Prostate gland (tissue), 2 donors: Measurements from ENCODE around the gene TCTA.

Source experiments
- POLR2A ChIP-seq: fragments of 450-650 bp; IDR thresholded peaks from one replicate; pipeline ENCODE4 v1.6.1; 2016; ENCODE audit warnings: antibody characterized with exemption, mild to moderate bottlenecking
- TF ChIP-seq, protein P1 (sequence below), 4 experiments: fragments of 200-600 bp in 2 of 4; fragments of 450-650 bp in 2 of 4; sonication (generic) in 2 of 4; IDR thresholded peaks; 1 replicate in 3 of 4; 2 replicates in 1 of 4; pipeline ENCODE4 v1.5.1; 2016 to 2019; ENCODE audit warnings: antibody characterized with exemption in 4 of 4, mild to moderate bottlenecking in 2 of 4, moderate library complexity in 2 of 4

DNA sequence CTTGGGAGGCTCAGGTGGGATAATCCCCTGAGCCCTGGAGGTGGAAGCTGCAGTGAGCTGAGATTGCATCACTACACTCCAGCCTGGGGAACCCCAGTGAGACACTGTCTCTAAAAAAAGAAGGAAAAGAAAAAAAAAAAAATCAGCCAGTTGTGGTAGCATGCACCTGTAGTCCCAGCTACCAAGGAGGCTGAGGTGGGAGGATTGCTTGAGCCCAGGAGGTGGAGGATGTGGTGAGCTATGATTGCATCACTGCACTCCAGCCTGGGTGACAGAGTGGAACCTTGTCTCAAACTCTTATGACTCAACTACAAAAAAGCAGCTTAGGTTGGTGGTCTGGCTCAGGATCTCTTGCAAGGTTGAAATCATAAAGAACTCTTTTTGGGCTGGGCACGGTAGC lies 34.7 kb upstream of the TCTA start:
- TF ChIP-seq, protein P1, sequence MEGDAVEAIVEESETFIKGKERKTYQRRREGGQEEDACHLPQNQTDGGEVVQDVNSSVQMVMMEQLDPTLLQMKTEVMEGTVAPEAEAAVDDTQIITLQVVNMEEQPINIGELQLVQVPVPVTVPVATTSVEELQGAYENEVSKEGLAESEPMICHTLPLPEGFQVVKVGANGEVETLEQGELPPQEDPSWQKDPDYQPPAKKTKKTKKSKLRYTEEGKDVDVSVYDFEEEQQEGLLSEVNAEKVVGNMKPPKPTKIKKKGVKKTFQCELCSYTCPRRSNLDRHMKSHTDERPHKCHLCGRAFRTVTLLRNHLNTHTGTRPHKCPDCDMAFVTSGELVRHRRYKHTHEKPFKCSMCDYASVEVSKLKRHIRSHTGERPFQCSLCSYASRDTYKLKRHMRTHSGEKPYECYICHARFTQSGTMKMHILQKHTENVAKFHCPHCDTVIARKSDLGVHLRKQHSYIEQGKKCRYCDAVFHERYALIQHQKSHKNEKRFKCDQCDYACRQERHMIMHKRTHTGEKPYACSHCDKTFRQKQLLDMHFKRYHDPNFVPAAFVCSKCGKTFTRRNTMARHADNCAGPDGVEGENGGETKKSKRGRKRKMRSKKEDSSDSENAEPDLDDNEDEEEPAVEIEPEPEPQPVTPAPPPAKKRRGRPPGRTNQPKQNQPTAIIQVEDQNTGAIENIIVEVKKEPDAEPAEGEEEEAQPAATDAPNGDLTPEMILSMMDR (IDR thresholded peaks at IDR 0.05) = no peak
- TF ChIP-seq POLR2A = no peak
